B cell (primary cell): ENCODE data around the gene MOV10L1.

Experiments
- CTCF ChIP-seq: fragments of 200-600 bp; IDR thresholded peaks from one replicate; pipeline ENCODE4 v1.8.0; 2022; ENCODE audit warnings: antibody characterized with exemption, mild to moderate bottlenecking
- EZH2 ChIP-seq: IDR thresholded peaks from 2 replicates; pipeline ENCODE4 v1.6.1; 2012; ENCODE audit warnings: borderline replicate concordance, low read depth, mild to moderate bottlenecking, moderate library complexity, low read length; ENCODE audit not compliant: insufficient read depth, poor library complexity, severe bottlenecking

- TF ChIP-seq CTCF, result no peak
- no peak for TF ChIP-seq EZH2
Measured at GRCh38 chr22:50203288-50203687, 113.5 kb downstream of the MOV10L1 start.
